ENCODE measurements around the gene SH3BP4.

Gene SH3BP4

GRCh38 chr2:235097196-235097595 is 145.4 kb downstream of the SH3BP4 start:
- DNase-seq: no peak

- DNase-seq: no peak
Observed at GRCh38 chr2:235098269-235098668, 146.5 kb downstream of the SH3BP4 start.

DNA sequence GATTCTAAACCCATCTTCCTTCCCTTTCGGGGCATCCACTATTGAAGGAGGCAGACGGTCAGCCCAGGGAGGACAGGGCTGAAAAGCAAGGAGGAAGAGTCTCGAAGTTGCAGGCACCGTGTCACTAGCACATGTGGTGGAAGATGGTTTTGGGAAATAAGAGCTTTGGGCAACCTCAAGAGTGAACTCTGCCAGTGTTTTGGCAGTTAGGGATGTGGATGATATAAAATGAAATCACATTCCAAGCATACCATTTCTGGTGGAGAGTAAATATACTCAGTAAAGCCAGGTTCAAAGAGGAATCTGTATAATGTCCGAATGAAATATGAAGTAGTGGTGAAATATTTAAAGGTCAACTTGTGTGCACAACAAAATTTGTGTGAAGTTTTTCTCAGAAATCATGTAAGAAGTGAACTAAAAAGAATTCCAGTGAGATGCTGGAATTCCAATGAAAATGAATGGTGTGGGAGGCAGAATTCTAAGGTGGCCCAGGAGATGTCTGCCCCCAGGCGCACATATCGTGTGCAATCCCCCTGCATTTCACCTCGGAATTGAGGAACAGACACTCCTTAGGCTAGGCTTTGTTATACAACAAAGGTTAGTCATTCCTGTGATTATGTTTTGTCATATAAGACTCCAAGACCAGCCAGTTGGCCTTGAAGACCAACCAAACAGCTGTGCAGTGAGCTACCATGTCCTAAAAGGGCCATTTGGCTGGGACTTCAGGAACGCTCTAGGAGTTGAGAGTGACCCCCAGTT is 147.1 kb downstream of the SH3BP4 start:
- no peak for DNase-seq

DNA sequence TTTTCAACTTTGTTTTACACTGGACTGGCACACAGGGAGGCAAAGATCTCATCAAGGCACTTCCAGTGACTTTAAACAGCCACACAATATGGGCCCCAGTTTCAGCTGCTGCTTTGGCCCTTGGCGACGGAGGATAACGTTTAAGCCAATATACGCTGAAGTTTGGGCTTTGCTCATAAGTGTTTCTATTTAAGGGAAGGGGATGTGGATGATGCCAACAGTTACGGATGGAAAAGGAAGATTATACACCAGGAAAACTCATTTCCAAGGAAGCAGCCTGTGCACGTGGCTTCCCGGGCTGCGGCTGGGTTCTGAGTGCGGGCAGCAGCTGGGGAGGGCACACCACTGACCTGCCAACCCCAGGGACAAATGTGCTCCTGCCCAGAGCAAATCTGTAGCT is 151.1 kb downstream of the SH3BP4 start:
- no peak for DNase-seq

All from activated CD8-positive, alpha-beta memory T cell treated with anti-CD3 and anti-CD28 coated beads, Interleukin-2, amount 50 U/mL, for 4 hours (primary cell).